Thymus (tissue), 11 donors: Measurements from ENCODE around the gene PSMA6. TPM values are rescaled to one million over a fixed set of nuclear protein-coding genes. Genes with fewer than 3 reads are reported as not detected.
A peak's percentile ranks its signal among the peaks of the same experiment; 100 is the strongest.

Experiments
- DNase-seq, 9 donors: peaks; one replicate each; pipeline ENCODE4 v3.0.0-alpha.2; 2013; ENCODE audit warnings: low spot score in 9 of 9, low read depth in 6 of 9, missing footprints in 1 of 9
- H3K27ac ChIP-seq, 2 donors: one replicate each; pipeline ENCODE4 v1.5.1; 2013; ENCODE audit warnings: control low read depth in 1 of 2, low read depth in 1 of 2, low read length in 1 of 2, mild to moderate bottlenecking in 1 of 2, moderate library complexity in 1 of 2
- H3K27me3 ChIP-seq, 2 donors: one replicate each; pipeline ENCODE4 v1.5.1; 2013; ENCODE audit warnings: low read length in 1 of 2; ENCODE audit not compliant: control insufficient read depth in 2 of 2, insufficient read depth in 1 of 2
- H3K36me3 ChIP-seq, 2 donors: one replicate each; pipeline ENCODE4 v1.5.1; 2013; ENCODE audit warnings: low read length in 1 of 2, mild to moderate bottlenecking in 1 of 2, moderate library complexity in 1 of 2; ENCODE audit not compliant: control insufficient read depth in 2 of 2, insufficient read depth in 2 of 2
- H3K4me1 ChIP-seq, 2 donors: one replicate each; pipeline ENCODE4 v1.5.1; 2013; ENCODE audit warnings: low read length in 2 of 2; ENCODE audit not compliant: control insufficient read depth in 2 of 2, insufficient read depth in 2 of 2
- H3K4me3 ChIP-seq, 2 donors: one replicate each; pipeline ENCODE4 v1.5.1; 2013; ENCODE audit warnings: low read length in 2 of 2, control low read depth in 1 of 2, mild to moderate bottlenecking in 1 of 2
- H3K9me3 ChIP-seq, 2 donors: one replicate each; pipeline ENCODE4 v1.5.1; 2013; ENCODE audit warnings: low read length in 1 of 2, mild to moderate bottlenecking in 1 of 2; ENCODE audit not compliant: control insufficient read depth in 2 of 2, insufficient read depth in 1 of 2
- WGBS: extraction: QIAGEN DNeasy Blood & Tissue Kit; methylation state at CpG from one replicate; pipeline ENCODE4 v1.1.7; 2013; 5-methylcytosine and 5-hydroxymethylcytosine counted together
- polyA plus RNA-seq: library from polyadenylated mRNA; stranded (reverse); fragments of 200-250 nt; gene quantifications from one replicate; pipeline ENCODE4 v1.2.3, GENCODE V29; 2013
- total RNA-seq: library from RNA; stranded (reverse); fragments of 120-200 nt; gene quantifications from one replicate; pipeline ENCODE4 v1.2.4, GENCODE V29; 2013
- donor health status: healthy.

PSMA6 gene
- total and polyA plus RNA-seq, 2 donors: 206 to 550 TPM

- Histone ChIP-seq H3K9me3 (peaks cover 0 to 3% of the 10 kb centered on the region in 2 donors), H3K27me3 (no peaks in the 10 kb centered on the region), H3K4me3 (no peak overlapping the region), H3K4me1 (peaks cover 10 to 31% of the 10 kb centered on the region in 2 donors), H3K36me3 (no peaks in the 10 kb centered on the region), H3K27ac (no peak overlapping the region)
- WGBS: 95% methylated on average over 3 of the region's 3 CpGs
- DNase-seq: no peak
These were observed 70.3 kb downstream of the PSMA6 start for GRCh38 chr14:35362450-35362849.

DNA sequence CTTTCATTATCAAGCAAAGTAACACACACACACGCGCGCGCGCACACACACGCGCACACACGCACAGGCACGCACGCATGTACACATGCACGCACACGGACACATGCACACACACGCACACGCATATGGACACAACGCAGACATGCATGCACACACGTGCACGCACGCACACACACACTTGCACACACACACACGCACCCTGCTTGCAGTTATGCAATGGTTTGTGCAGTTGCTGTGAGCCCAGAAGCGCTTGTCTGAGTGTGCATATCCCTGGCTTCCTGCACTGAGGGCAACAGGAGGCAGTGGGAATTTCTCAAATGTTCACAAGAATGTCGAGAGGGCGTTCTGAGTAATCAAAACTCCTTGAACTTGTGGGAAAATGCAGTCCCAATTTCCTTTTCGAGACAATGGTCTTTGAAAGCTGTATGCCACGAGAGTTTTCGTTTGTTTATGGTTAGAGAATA, 70.8 kb downstream of the PSMA6 start:
- peaks cover 0 to 3% of the 10 kb centered on the region in 2 donors for H3K9me3 ChIP-seq
- no peak overlapping the region for H3K27ac ChIP-seq
- peaks cover 14 to 36% of the 10 kb centered on the region in 2 donors for H3K4me1 ChIP-seq
- H3K4me3 ChIP-seq: no peak overlapping the region
- DNase-seq: no peak
- no peaks in the 10 kb centered on the region for H3K27me3 ChIP-seq
- 95% methylated on average over 25 of the region's 25 CpGs for WGBS
- H3K36me3 ChIP-seq: no peaks in the 10 kb centered on the region

DNA sequence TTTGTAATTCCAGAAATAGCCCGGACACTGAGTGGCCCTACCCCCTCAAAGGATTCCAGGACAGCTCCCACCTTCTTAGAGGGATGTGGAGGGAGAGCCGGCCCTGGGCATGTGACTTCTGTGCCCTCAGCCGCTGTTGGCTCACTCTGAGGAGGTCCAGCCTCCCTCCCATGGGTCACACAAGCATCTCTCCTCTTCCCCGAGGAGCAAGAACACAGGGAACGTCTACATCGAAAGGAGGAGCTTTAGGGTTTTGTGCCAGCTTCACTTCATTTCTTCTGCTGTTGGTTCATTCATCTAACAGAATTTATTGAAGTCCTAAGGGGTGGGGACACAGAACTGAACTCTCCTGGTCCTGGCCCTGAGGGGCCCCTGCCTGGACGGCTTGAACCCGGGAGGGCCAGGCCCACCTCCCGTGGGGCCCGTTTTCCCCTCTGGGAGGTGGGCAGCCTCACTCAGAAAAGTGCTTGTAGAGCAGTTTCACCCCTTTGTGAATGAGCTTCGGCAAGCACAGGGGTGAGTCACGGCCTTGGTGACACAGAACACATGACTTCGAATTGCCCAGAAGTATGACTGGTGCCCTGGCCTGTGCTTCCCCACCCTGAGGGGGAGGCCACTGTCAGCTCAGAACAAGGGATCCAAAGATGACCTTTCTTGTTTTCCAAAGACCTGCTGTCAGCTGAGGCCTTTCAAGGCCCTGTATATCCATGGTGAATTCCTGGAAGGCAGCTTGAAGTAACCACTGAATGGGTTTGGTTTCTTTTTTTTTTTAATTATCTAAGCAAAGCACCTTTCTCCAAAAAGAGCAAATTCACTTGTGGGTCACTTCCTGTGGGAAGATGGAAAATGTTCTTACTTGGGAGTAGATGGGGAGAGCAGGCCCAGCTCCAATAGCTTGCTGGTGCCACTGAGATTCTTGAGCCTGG, 73.2 kb downstream of the PSMA6 start:
- Histone ChIP-seq H3K36me3 (no peaks in the 10 kb centered on the region), H3K27me3 (no peaks in the 10 kb centered on the region), H3K4me1 (peaks cover 34 to 60% of the 10 kb centered on the region in 2 donors), H3K4me3 (no peak overlapping the region), H3K27ac (no peak overlapping the region), H3K9me3 (no peaks in the 10 kb centered on the region)
- WGBS: 80% methylated on average over 13 of the region's 13 CpGs
- peak in 1 of 9 donors; percentile 31 for DNase-seq

DNA sequence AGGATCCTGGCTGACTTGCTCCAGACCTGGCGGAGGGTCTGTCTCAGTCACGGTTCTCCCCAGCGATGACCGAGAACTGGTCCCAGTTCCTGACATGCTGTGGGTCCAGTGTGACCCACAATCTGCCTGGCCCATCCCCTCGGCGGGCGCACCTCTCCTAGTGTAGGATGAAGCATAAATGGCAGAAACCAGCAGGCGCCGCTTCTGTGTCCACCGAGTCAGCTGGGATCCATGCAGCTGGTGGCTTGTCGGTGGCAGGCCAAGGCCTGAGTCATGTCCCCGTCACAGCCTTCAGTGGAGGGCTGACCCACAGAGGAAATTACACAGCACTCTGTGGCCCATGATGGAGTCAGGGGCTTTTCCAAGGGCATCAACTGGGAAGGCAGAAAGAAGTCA, 73.9 kb downstream of the PSMA6 start:
- Histone ChIP-seq H3K4me3 (no peak overlapping the region), H3K9me3 (peaks cover 0 to 4% of the 10 kb centered on the region in 2 donors), H3K27me3 (no peaks in the 10 kb centered on the region), H3K36me3 (no peaks in the 10 kb centered on the region), H3K27ac (peak overlapping the region in 1 of 2 donors; percentile 96), H3K4me1 (peaks cover 35 to 63% of the 10 kb centered on the region in 2 donors)
- no peak for DNase-seq
- 86% methylated on average over 12 of the region's 12 CpGs for WGBS

DNA sequence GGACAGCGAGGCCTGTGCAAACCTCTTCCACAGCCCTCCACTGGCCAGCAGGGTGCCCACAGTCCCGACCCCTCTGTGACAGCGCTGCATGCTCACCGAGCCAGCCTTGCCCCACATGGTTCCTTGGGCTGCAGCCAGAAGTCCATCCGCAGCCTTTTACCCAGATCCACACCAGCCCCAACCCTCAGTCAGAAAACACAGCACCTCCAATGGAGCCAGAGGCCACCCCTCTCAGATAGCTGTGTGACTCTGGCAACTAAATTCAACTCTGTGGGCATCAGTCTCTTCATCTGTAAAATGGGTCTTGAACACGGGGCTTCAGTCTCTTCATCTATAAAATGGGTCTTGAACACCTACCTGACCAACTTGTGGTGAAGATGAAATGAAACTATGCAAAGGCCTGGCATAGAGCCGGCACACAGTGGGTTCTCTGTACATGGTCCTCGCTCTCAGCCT, 74.4 kb downstream of the PSMA6 start:
- Histone ChIP-seq H3K27me3 (no peaks in the 10 kb centered on the region), H3K27ac (peak overlapping the region; percentile 96 to 97), H3K4me1 (peaks cover 35 to 63% of the 10 kb centered on the region in 2 donors), H3K9me3 (peaks cover 0 to 9% of the 10 kb centered on the region in 2 donors), H3K36me3 (no peaks in the 10 kb centered on the region), H3K4me3 (no peak overlapping the region)
- WGBS: 97% methylated on average over 8 of the region's 8 CpGs
- DNase-seq: no peak

DNA sequence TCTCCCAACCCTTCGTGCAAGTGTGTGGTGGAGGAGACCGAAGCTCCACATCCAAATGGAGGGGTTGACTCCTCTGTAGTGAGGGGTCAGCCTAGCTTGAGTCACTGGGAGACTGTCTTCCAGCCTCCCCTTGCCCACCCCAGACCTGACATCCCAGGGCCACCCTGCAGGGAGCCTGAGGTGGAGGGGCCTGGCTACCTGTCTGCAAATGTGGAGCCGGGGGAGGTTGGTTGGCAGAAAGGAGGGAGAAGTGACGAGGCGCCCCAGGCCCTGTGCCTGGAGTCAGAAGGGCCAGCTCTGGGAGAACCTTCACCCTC, 74.8 kb downstream of the PSMA6 start:
- Histone ChIP-seq H3K9me3 (peaks cover 0 to 12% of the 10 kb centered on the region in 2 donors), H3K4me1 (peaks cover 35 to 63% of the 10 kb centered on the region in 2 donors), H3K27me3 (no peaks in the 10 kb centered on the region), H3K4me3 (no peak overlapping the region), H3K36me3 (no peaks in the 10 kb centered on the region), H3K27ac (peak overlapping the region; percentile 96 to 97)
- 81% methylated on average over 5 of the region's 5 CpGs for WGBS
- DNase-seq: peak in 1 of 9 donors; percentile 37

Other genes with a start within 250 kb of the PSMA6 start
- 25.3 TPM for gene FAM177A1, start 246.1 kb upstream of the PSMA6 start, total RNA-seq
- 65.1 TPM for gene FAM177A1, start 246.1 kb upstream of the PSMA6 start, polyA plus RNA-seq
- gene PPP2R3C, start 170.4 kb upstream of the PSMA6 start, total RNA-seq: 48.8 TPM
- 49.4 TPM for gene PPP2R3C, start 170.4 kb upstream of the PSMA6 start, polyA plus RNA-seq
- gene PRORP, start 169.8 kb upstream of the PSMA6 start, total RNA-seq: 42.1 TPM
- 28.5 TPM for gene PRORP, start 169.8 kb upstream of the PSMA6 start, polyA plus RNA-seq
- gene NFKBIA, start 112.4 kb downstream of the PSMA6 start, total RNA-seq: 166 TPM
- 241 TPM for gene NFKBIA, start 112.4 kb downstream of the PSMA6 start, polyA plus RNA-seq
- 0.05 TPM for gene INSM2, start 241.8 kb downstream of the PSMA6 start, total RNA-seq
- gene INSM2, start 241.8 kb downstream of the PSMA6 start, polyA plus RNA-seq: 0.21 TPM